Lower lobe of right lung (tissue), 2 donors: Measurements from ENCODE around the gene ENOSF1. TPM values are rescaled to one million over a fixed set of nuclear protein-coding genes. Genes with fewer than 3 reads are reported as not detected.

Source experiments
- ATAC-seq, 2 donors: fragments of 200-7000 bp; cut with Tn5 transposase; one replicate each; pipeline ENCODE4 v1.9.1; 2020 to 2022; ENCODE audit warnings: mild to moderate bottlenecking in 2 of 2, moderate library complexity in 2 of 2
- DNase-seq: peaks from one replicate; pipeline ENCODE4 v3.0.0-alpha.2; 2020
- H3K27ac ChIP-seq: fragments of 200-600 bp; one replicate; pipeline ENCODE4 v1.8.0; 2022
- H3K27me3 ChIP-seq: fragments of 200-600 bp; one replicate; pipeline ENCODE4 v1.8.0; 2022; ENCODE audit warnings: low read depth
- H3K36me3 ChIP-seq: fragments of 200-600 bp; one replicate; pipeline ENCODE4 v1.8.0; 2022; ENCODE audit warnings: mild to moderate bottlenecking
- H3K4me1 ChIP-seq: fragments of 200-600 bp; one replicate; pipeline ENCODE4 v1.8.0; 2022
- H3K4me3 ChIP-seq: fragments of 200-600 bp; one replicate; pipeline ENCODE4 v1.8.0; 2022; ENCODE audit warnings: mild to moderate bottlenecking
- H3K9me3 ChIP-seq: fragments of 200-600 bp; one replicate; pipeline ENCODE4 v1.8.0; 2022
- CTCF ChIP-seq: fragments of 200-600 bp; IDR thresholded peaks from one replicate; pipeline ENCODE4 v1.8.0; 2022; ENCODE audit warnings: antibody characterized with exemption, mild to moderate bottlenecking
- intact Hi-C: fragments of 100-400 bp; cut with DNase I; formaldehyde crosslinking; loops from one replicate; pipeline ENCODE4 v1.11.0; 2022
- total RNA-seq: library from RNA; stranded (reverse); fragmentation: NEBNext Ultra II Directional; extraction: Animal tissue kit (Norgen Biotek cat#: 25700); gene quantifications from one replicate; pipeline ENCODE4 v1.2.1, GENCODE V29; 2021
- donor health status: DM: no; HTN: yes; CAD: no; lungs with severe emphysema.

ENOSF1 gene
- total RNA-seq, 1 donor from 2014 or later = 82.2 TPM

DNA sequence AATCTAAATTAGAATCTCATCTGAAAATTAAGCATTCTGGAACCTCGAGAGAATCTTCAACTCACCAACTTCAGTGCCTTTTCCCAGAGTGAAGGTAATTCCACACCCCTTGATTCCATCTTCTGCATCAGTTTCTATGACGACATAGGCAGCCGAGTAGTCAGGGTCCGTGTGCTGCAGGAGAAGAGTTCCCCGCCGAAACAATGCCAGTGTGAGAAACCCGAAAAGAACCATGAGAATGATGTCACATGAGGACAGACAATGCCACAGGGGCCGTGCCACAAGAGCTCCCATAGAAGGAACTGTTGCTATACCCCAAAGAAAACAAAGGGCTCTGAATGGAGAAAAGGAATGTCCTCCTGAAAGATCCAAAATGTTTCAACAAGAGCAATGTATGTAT lies 6.0 kb downstream of the ENOSF1 start:
- no peaks in the 10 kb centered on the region for H3K9me3 ChIP-seq
- H3K4me1 ChIP-seq = peaks cover 26% of the 10 kb centered on the region
- peaks cover 17% of the 10 kb centered on the region for H3K36me3 ChIP-seq
- no peak overlapping the region for H3K4me3 ChIP-seq
- H3K27ac ChIP-seq = no peak overlapping the region
- DNase-seq (no peak), ATAC-seq (no peak)
- no peak for TF ChIP-seq CTCF
- intact Hi-C loops = no loop called here
- H3K27me3 ChIP-seq = no peaks in the 10 kb centered on the region

- H3K27ac ChIP-seq = no peak overlapping the region
- intact Hi-C loops = no loop called here
Observed at GRCh38 chr18:703213-703967, 9.0 kb downstream of the ENOSF1 start.

GRCh38 chr18:697800-698199 lies 14.6 kb downstream of the ENOSF1 start:
- intact Hi-C loops = no loop called here
- Histone ChIP-seq H3K27ac (no peak overlapping the region), H3K27me3 (no peaks in the 10 kb centered on the region), H3K9me3 (no peaks in the 10 kb centered on the region), H3K4me3 (no peak overlapping the region), H3K36me3 (peaks cover 36% of the 10 kb centered on the region), H3K4me1 (no peaks in the 10 kb centered on the region)
- DNase-seq (no peak), ATAC-seq (peak; percentile 53 to 81)
- no peak for TF ChIP-seq CTCF

More at GRCh38 chr18:703213-703967, 9.0 kb downstream of the ENOSF1 start:
- H3K4me1 ChIP-seq = peaks cover 9% of the 10 kb centered on the region
- no peak for DNase-seq
- no peak overlapping the region for H3K4me3 ChIP-seq
- no peak for TF ChIP-seq CTCF
- no peaks in the 10 kb centered on the region for H3K27me3 ChIP-seq
- ATAC-seq = peak; percentile 23 to 27
- peaks cover 23% of the 10 kb centered on the region for H3K36me3 ChIP-seq
- H3K9me3 ChIP-seq = no peaks in the 10 kb centered on the region

DNA sequence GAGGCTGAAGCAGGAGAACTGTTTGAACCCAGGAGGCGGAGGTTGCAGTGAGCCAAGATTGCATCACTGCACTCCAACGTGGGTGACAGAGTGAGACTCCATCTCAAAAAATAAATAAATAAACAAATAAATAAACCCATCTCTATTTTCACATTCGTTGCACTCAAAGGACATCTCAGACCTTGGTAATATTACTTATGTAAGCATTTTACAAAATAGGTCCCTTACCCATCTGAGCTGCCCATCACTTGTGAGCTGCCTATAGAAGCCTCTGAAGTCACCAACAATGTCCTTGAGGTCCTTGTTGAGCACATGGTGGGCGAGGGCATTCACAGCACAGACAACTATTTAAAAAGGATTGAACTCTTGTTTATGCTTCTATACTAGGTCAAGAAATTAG lies 15.4 kb downstream of the ENOSF1 start:
- ATAC-seq (no peak), DNase-seq (no peak)
- Histone ChIP-seq H3K27me3 (no peaks in the 10 kb centered on the region), H3K27ac (no peak overlapping the region), H3K4me3 (no peak overlapping the region), H3K9me3 (no peaks in the 10 kb centered on the region), H3K36me3 (peaks cover 44% of the 10 kb centered on the region), H3K4me1 (no peaks in the 10 kb centered on the region)
- intact Hi-C loops = no loop called here
- no peak for TF ChIP-seq CTCF

GRCh38 chr18:693466-694187 lies 18.8 kb downstream of the ENOSF1 start:
- DNase-seq = no peak
- TF ChIP-seq CTCF = no peak
- ATAC-seq = no peak
- Histone ChIP-seq H3K27me3 (no peaks in the 10 kb centered on the region), H3K36me3 (peaks cover 51% of the 10 kb centered on the region), H3K4me1 (no peaks in the 10 kb centered on the region), H3K9me3 (no peaks in the 10 kb centered on the region), H3K4me3 (no peak overlapping the region), H3K27ac (no peak overlapping the region)
- intact Hi-C loops = no loop called here
